ENCODE measurements around the gene IQCH. TPM values are rescaled to one million over a fixed set of nuclear protein-coding genes. Genes with fewer than 3 reads are reported as not detected.

Gene IQCH
- total and polyA plus RNA-seq, 2 donors: 0.91 to 1.8 TPM

Other genes with a start within 250 kb of the IQCH start
- 8.8 TPM for gene SMAD3, start 189.2 kb upstream of the IQCH start, total RNA-seq
- 21.6 TPM for gene SMAD3, start 189.2 kb upstream of the IQCH start, polyA plus RNA-seq
- 45.7 TPM for gene AAGAB, start 125 bp upstream of the IQCH start, total RNA-seq
- 23.2 TPM for gene AAGAB, start 125 bp upstream of the IQCH start, polyA plus RNA-seq